Superior temporal gyrus (tissue), 1 donor: ENCODE results near the gene LAMA3.

Experiments used
- DNase-seq: peaks from one replicate; pipeline ENCODE4 v3.0.0-alpha.2; 2016; ENCODE audit errors: extremely low spot score

The LAMA3 gene

DNA sequence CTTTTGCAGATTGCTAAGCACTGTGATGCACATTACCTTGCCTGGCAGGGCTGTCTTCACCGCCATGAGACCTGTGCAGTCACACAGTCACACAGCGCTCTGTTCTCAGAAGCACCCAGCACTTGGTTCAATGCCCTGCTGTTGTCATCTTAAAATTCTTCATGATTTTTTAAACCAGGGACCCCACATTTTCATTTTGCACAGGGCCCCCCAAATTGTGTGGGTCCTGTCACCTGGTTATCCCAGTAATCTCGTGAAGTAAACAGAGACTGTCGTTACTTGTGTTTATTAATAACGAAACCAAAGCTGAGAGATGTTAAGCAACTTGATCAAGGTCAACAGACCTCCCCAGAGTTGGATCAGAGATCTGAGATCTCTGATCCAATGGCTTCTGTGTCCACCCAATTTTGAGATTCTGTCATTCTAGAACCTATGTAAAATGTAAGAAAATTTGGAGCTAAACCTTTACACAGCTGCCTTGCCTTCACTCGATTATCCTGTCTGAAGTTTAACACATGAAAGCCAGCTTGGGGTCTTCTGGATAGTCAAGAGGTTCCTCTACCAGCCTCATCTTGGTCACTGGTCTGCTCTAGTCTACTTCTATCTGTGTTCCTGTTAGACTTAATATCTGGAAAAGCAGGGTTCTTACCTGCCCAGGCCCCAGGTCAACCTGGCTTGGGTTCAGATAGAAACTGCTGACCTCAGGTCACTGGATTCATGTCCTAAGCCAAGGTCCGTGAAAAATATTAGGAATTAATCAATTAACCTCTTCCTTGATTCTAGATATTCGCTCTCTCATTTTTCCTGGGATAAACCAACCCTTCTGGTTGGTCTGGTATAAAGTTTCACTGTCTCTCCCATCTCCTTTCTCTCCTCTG is 311.6 kb downstream of the LAMA3 start:
- DNase-seq: no peak

- DNase-seq: no peak
These were observed 313.2 kb downstream of the LAMA3 start for GRCh38 chr18:24002479-24002878.

GRCh38 chr18:24003288-24003687 is 314.0 kb downstream of the LAMA3 start:
- no peak for DNase-seq

- DNase-seq: peak; percentile 54
These were observed 314.8 kb downstream of the LAMA3 start for GRCh38 chr18:24003903-24004640.
